C4-2B (cell line): ENCODE measurements around the gene B4GALNT1.

Experiments
- ZFX ChIP-seq: fragments of 450-650 bp; IDR thresholded peaks from 2 replicates; pipeline ENCODE4 v1.6.1; 2017
- TF ChIP-seq, protein P1 (sequence below): fragments of 450-650 bp; conservative IDR thresholded peaks from 2 replicates; pipeline ENCODE4 v1.5.1; 2017; ENCODE audit warnings: mild to moderate bottlenecking

DNA sequence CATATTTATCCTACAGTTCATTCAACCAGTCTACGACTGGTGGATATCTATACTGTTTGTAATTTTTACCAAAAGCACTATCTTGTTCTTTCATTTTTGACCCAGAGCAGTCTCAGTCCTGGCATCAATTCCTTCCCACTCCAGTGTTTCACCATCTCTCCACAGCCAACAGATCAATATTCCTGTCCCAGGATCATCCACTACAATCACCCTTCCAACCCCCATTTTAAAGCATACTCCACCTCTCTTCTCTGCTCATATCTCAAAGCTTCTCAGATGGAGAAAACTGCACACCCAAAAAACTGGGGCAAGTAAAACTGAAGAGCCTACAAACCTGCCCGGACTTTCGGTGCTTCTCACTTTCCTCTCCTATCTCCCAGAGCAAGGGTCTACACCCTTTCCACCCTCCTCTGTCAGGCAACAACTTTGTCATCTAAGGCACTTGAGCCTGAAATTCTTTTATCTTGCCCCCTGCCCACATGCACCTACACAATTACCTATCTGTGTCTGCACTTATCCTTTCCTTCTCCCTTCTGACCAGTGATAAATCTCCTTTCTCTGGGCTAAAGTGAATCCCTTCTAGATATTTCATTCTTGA is 46.1 kb downstream of the B4GALNT1 start:
- TF ChIP-seq ZFX, result no peak
- TF ChIP-seq, protein P1, sequence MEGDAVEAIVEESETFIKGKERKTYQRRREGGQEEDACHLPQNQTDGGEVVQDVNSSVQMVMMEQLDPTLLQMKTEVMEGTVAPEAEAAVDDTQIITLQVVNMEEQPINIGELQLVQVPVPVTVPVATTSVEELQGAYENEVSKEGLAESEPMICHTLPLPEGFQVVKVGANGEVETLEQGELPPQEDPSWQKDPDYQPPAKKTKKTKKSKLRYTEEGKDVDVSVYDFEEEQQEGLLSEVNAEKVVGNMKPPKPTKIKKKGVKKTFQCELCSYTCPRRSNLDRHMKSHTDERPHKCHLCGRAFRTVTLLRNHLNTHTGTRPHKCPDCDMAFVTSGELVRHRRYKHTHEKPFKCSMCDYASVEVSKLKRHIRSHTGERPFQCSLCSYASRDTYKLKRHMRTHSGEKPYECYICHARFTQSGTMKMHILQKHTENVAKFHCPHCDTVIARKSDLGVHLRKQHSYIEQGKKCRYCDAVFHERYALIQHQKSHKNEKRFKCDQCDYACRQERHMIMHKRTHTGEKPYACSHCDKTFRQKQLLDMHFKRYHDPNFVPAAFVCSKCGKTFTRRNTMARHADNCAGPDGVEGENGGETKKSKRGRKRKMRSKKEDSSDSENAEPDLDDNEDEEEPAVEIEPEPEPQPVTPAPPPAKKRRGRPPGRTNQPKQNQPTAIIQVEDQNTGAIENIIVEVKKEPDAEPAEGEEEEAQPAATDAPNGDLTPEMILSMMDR, result no peak
